SK-N-SH (cell line): ENCODE results near the gene SPOP. TPM values are rescaled to one million over a fixed set of nuclear protein-coding genes. Genes with fewer than 3 reads are reported as not detected.

Source experiments
- CTCF ChIA-PET: fragments of 300-600, 350-600 bp; formaldehyde crosslinking; extraction: SDS; loops from one replicate; lab custom pipeline; 2021; lab: Yijun Ruan, JAX
- POLR2A ChIA-PET: fragments of 350-600 bp; sonication (Branson Sonifier 250); formaldehyde crosslinking; extraction: SDS; loops from one replicate; lab custom pipeline; 2020; ENCODE audit warnings: antibody characterized with exemption, inconsistent platforms; lab: Yijun Ruan, JAX
- DNase-seq: peaks from one replicate; pipeline ENCODE4 v3.0.0; 2012
- H2AFZ ChIP-seq: fragments of 200-600 bp; sonication (generic); 2 replicates; pipeline ENCODE4 v1.8.1; 2016; ENCODE audit warnings: antibody characterized with exemption, mild to moderate bottlenecking, low read depth
- H3F3A ChIP-seq: fragments of 200-600 bp; sonication (generic); replicated peaks from 2 replicates; pipeline ENCODE3; 2016; ENCODE audit warnings: antibody characterized with exemption, mild to moderate bottlenecking; ENCODE audit not compliant: insufficient read depth
- H3K27ac ChIP-seq, 2 experiments: fragments of 200-500 bp in 1 of 2; fragments of 200-600 bp in 1 of 2; sonication (Bioruptor generic) in 1 of 2; sonication (generic), shearing (Covaris generic) in 1 of 2; 2 replicates each; pipeline versions ENCODE4 v1.5.1 to v1.6.1; 2014 to 2016; ENCODE audit warnings: low read depth in 2 of 2, inconsistent platforms in 1 of 2, low read length in 1 of 2, mild to moderate bottlenecking in 1 of 2, mixed read lengths in 1 of 2
- H3K27me3 ChIP-seq: fragments of 200-600 bp; sonication (generic), shearing (Covaris generic); 2 replicates; pipeline ENCODE4 v1.6.1; 2016; ENCODE audit warnings: mixed run types; ENCODE audit not compliant: insufficient read depth
- H3K36me3 ChIP-seq, 2 experiments: fragments of 200-500 bp in 1 of 2; fragments of 200-600 bp in 1 of 2; sonication (Bioruptor generic) in 1 of 2; sonication (generic) in 1 of 2; replicated peaks in 1 of 2; 2 replicates each; pipeline versions ENCODE3 to v1.5.1; 2014 to 2016; ENCODE audit warnings: low read length in 1 of 2, mild to moderate bottlenecking in 1 of 2; ENCODE audit not compliant: insufficient read depth in 2 of 2, control insufficient read depth in 1 of 2
- H3K4me1 ChIP-seq, 2 experiments: fragments of 200-500 bp in 1 of 2; fragments of 200-600 bp in 1 of 2; sonication (Bioruptor generic) in 1 of 2; sonication (generic), shearing (Covaris generic) in 1 of 2; 2 replicates each; pipeline versions ENCODE4 v1.5.1 to v1.6.1; 2014 to 2016; ENCODE audit warnings: low read depth in 1 of 2, low read length in 1 of 2, mixed run types in 1 of 2; ENCODE audit not compliant: insufficient read depth in 2 of 2, control insufficient read depth in 1 of 2
- H3K4me2 ChIP-seq: fragments of 200-600 bp; sonication (generic), shearing (Covaris generic); 2 replicates; pipeline ENCODE4 v1.6.1; 2017; ENCODE audit warnings: mixed run types
- H3K4me3 ChIP-seq, 2 experiments: fragments of 200-500 bp in 1 of 2; fragments of 200-600 bp in 1 of 2; sonication (Bioruptor generic) in 1 of 2; sonication (generic), shearing (Covaris generic) in 1 of 2; 2 replicates each; pipeline versions ENCODE4 v1.5.1 to v1.8.1; 2014 to 2016; ENCODE audit warnings: low read depth in 2 of 2, inconsistent platforms in 1 of 2, low read length in 1 of 2, mild to moderate bottlenecking in 1 of 2, mixed read lengths in 1 of 2, moderate library complexity in 1 of 2
- H3K79me2 ChIP-seq: fragments of 200-600 bp; sonication (generic); 2 replicates; pipeline ENCODE4 v1.8.1; 2017; ENCODE audit warnings: mild to moderate bottlenecking; ENCODE audit not compliant: insufficient read depth
- H3K9ac ChIP-seq: fragments of 200-600 bp; sonication (generic); 2 replicates; pipeline ENCODE4 v1.6.1; 2017; ENCODE audit warnings: mixed run types
- H3K9me2 ChIP-seq: fragments of 200-600 bp; sonication (generic); 2 replicates; pipeline ENCODE4 v1.6.1; 2017; ENCODE audit warnings: mixed run types
- H3K9me3 ChIP-seq: fragments of 200-600 bp; sonication (generic); 2 replicates; pipeline ENCODE4 v1.6.1; 2017; ENCODE audit warnings: mixed run types, mild to moderate bottlenecking, moderate library complexity
- H4K20me1 ChIP-seq: fragments of 200-600 bp; sonication (generic); 2 replicates; pipeline ENCODE4 v1.6.1; 2017; ENCODE audit warnings: mild to moderate bottlenecking, mixed run types; ENCODE audit not compliant: insufficient read depth
- EP300 ChIP-seq, 2 experiments: IDR thresholded peaks; 2 replicates each; pipeline versions ENCODE4 v1.4.0 to v1.6.1; 2012; ENCODE audit warnings: borderline replicate concordance in 1 of 2, low read depth in 1 of 2, low read length in 1 of 2
- EZH2phosphoT487 ChIP-seq: fragments of 200-600 bp; sonication (generic); IDR thresholded peaks from 2 replicates; pipeline ENCODE4 v1.6.1; 2017; ENCODE audit warnings: low read depth, mixed run types, mild to moderate bottlenecking, antibody characterized with exemption, moderate library complexity, borderline replicate concordance
- GATA2 ChIP-seq: sonication (generic); formaldehyde crosslinking; IDR thresholded peaks from 2 replicates; pipeline ENCODE4 v1.5.0; 2020; ENCODE audit warnings: mild to moderate bottlenecking, missing genetic modification reagents
- IRF3 ChIP-seq: fragments of 150-350 bp; IDR thresholded peaks from 2 replicates; pipeline ENCODE4 v1.6.1; 2016; ENCODE audit warnings: mild to moderate bottlenecking, low read depth, low read length
- MAX ChIP-seq: IDR thresholded peaks from 2 replicates; pipeline ENCODE4 v1.4.0; 2012; ENCODE audit warnings: low read depth
- MXI1 ChIP-seq: IDR thresholded peaks from 2 replicates; pipeline ENCODE4 v1.6.1; 2012; ENCODE audit warnings: mild to moderate bottlenecking, low read depth, low read length, improper control_type of control experiment
- NRF1 ChIP-seq: IDR thresholded peaks from 2 replicates; pipeline ENCODE4 v1.6.1; 2012; ENCODE audit warnings: low read depth, mild to moderate bottlenecking, low read length
- PBX3 ChIP-seq: IDR thresholded peaks from 2 replicates; pipeline ENCODE4; 2012
- POLR2AphosphoS5 ChIP-seq: IDR thresholded peaks from 2 replicates; pipeline ENCODE4 v1.6.1; 2012; ENCODE audit warnings: low read depth, low read length
- RAD21 ChIP-seq: IDR thresholded peaks from 2 replicates; pipeline ENCODE4 v1.6.1; 2012; ENCODE audit warnings: mild to moderate bottlenecking, low read length
- RCOR1 ChIP-seq: fragments of 150-350 bp; IDR thresholded peaks from 2 replicates; pipeline ENCODE4 v1.6.1; 2017; ENCODE audit warnings: antibody characterized with exemption, low read length
- REST ChIP-seq: IDR thresholded peaks from 2 replicates; pipeline ENCODE4 v1.6.1; 2012; ENCODE audit warnings: mild to moderate bottlenecking, low read depth, low read length, moderate library complexity
- SMC3 ChIP-seq: IDR thresholded peaks from 2 replicates; pipeline ENCODE4 v1.6.1; 2012; ENCODE audit warnings: low read depth, low read length, improper control_type of control experiment
- TAF1 ChIP-seq: IDR thresholded peaks from 2 replicates; pipeline ENCODE4 v1.6.1; 2012; ENCODE audit warnings: low read depth, mild to moderate bottlenecking, low read length, moderate library complexity, borderline replicate concordance
- TCF12 ChIP-seq: IDR thresholded peaks from 2 replicates; pipeline ENCODE4 v1.4.0; 2012
- TEAD4 ChIP-seq: IDR thresholded peaks from 2 replicates; pipeline ENCODE4 v1.4.0; 2012; ENCODE audit warnings: mild to moderate bottlenecking, borderline replicate concordance; ENCODE audit not compliant: insufficient read depth
- YY1 ChIP-seq: IDR thresholded peaks from 2 replicates; pipeline ENCODE4 v1.4.0; 2012; ENCODE audit warnings: low read depth, mild to moderate bottlenecking
- ZBTB33 ChIP-seq: IDR thresholded peaks from 2 replicates; pipeline ENCODE4 v1.4.0; 2012; ENCODE audit warnings: low read depth, borderline replicate concordance
- WGBS: methylation state at CpG from one replicate; pipeline ENCODE4 v1.1.6; 2017; ENCODE audit warnings: low lambda C conversion rate; 5-methylcytosine and 5-hydroxymethylcytosine counted together
- polyA plus RNA-seq, 3 experiments: library from polyadenylated mRNA; depleted of rRNA; stranded (reverse); fragments of >200 nt; gene quantifications; 2 replicates each; pipeline ENCODE4 v1.2.3, GENCODE V29; 2012

Gene SPOP
- polyA plus RNA-seq, 1 of the 3 experiments (the other 2 are of a cell fraction), result 54.0 TPM

GRCh38 chr17:49699966-49700575 lies 22.2 kb upstream of the SPOP start:
- CTCF ChIA-PET, result interaction anchor here (1.1 to 50.8 kb wide), 7 partner anchors 7 to 297 kb away, joined by 4 to 2107 read pairs (median 6); partner anchors contain the start of genes NGFR, NXPH3 and SLC35B1
- Histone ChIP-seq H3K9me2 (no peaks in the 10 kb centered on the region), H3K9me3 (no peaks in the 10 kb centered on the region), H3K4me3 (no peak overlapping the region), H3F3A (peaks cover 3% of the 10 kb centered on the region), H4K20me1 (no peaks in the 10 kb centered on the region), H3K27me3 (no peaks in the 10 kb centered on the region), H3K4me2 (no peak overlapping the region), H2AFZ (no peak overlapping the region), H3K4me1 (peaks cover 0 to 1% of the 10 kb centered on the region in 2 experiments; a peak in 1 of 4 replicates), H3K9ac (no peak overlapping the region), H3K79me2 (no peaks in the 10 kb centered on the region), H3K36me3 (peaks cover 35 to 37% of the 10 kb centered on the region in 2 experiments), H3K27ac (no peak overlapping the region)
- TF ChIP-seq RAD21 (no peak), SMC3 (no peak), POLR2AphosphoS5 (0 out of 2 replicates have a peak, but pooled peaks have one; percentile 2), MXI1 (no peak)
- no peak for DNase-seq
- POLR2A ChIA-PET, result interaction anchor here (0.7 to 1.6 kb wide), 5 partner anchors 8 to 185 kb away, joined by 3 to 5 read pairs (median 4); partner anchors contain the start of genes NXPH3 and SLC35B1
- 86% methylated on average over 8 of the region's 8 CpGs for WGBS

- Histone ChIP-seq H3K79me2 (no peaks in the 10 kb centered on the region), H3K9ac (no peak overlapping the region), H3K4me1 (peaks cover 0 to 2% of the 10 kb centered on the region in 2 experiments; a peak in 1 of 4 replicates), H3K9me2 (no peaks in the 10 kb centered on the region), H3K36me3 (peaks cover 17% of the 10 kb centered on the region in 2 experiments), H3K9me3 (no peaks in the 10 kb centered on the region), H3K4me3 (no peak overlapping the region), H2AFZ (no peak overlapping the region), H3F3A (peaks cover 3% of the 10 kb centered on the region), H3K4me2 (no peak overlapping the region), H3K27ac (no peak overlapping the region), H4K20me1 (no peaks in the 10 kb centered on the region), H3K27me3 (no peaks in the 10 kb centered on the region)
- no peak for DNase-seq
- ChIA-PET CTCF (interaction anchor here (1.1 to 50.8 kb wide), 10 partner anchors 9 to 300 kb away, joined by 3 to 2107 read pairs (median 11); partner anchors contain the start of genes NGFR, NXPH3 and SLC35B1), POLR2A (interaction anchor here (1.2 kb wide), 1 partner anchor 132 kb away, joined by 4 read pairs; no protein-coding TSS in a partner anchor)
- WGBS, result 54% methylated on average over 6 of the region's 6 CpGs
- TF ChIP-seq TAF1 (no peak), PBX3 (no peak), TCF12 (no peak), IRF3 (no peak), NRF1 (no peak), GATA2 (CRISPR knock-in tag) (no peak), MAX (no peak), RCOR1 (no peak), ZBTB33 (no peak), MXI1 (no peak), REST (no peak), EZH2phosphoT487 (no peak), TEAD4 (no peak), YY1 (no peak), SMC3 (no peak), EP300 (IDR thresholded peaks at IDR 0.05; ENCODE audit: borderline replicate concordance in 1 of 2, low read depth in 1 of 2, low read length in 1 of 2) (no peak)
These were observed 20.1 kb upstream of the SPOP start for GRCh38 chr17:49698005-49698404.
